Cerebellar nuclear complex (tissue), 1 donor: Measurements from ENCODE around the gene C11orf97.
"Not testable (repeated sequence)": the region's sequence is repeated elsewhere in the genome, so short reads cannot be mapped to it uniquely, and the experiment has no call there.

Experiments used
- DNase-seq, 2 experiments: peaks; one replicate each; lab custom pipeline; 2025; lab: John Stamatoyannopoulos, UW

Gene C11orf97

GRCh38 chr11:94511932-94512781 is at the start of gene C11orf97:
Gene C11orf97, plus strand, starts transcription at chr11:94512461. Its CDS starts 68 bp downstream, at chr11:94512529.
- DNase-seq: peak in 1 of 2 experiments; percentile 6

GRCh38 chr11:94469416-94469815 is 42.8 kb upstream of the C11orf97 start:
- DNase-seq: no peak

- no peak for DNase-seq
These were observed 39.1 kb upstream of the C11orf97 start for GRCh38 chr11:94472916-94473799.

- no peak for DNase-seq
These were observed 34.6 kb upstream of the C11orf97 start for GRCh38 chr11:94477624-94478023.

- DNase-seq: no peak
These were observed 30.9 kb upstream of the C11orf97 start for GRCh38 chr11:94481342-94481741.

- no peak for DNase-seq
These were observed 26.2 kb upstream of the C11orf97 start for GRCh38 chr11:94486068-94486467.

- DNase-seq: peak; percentile 92 to 98
These were observed 18.8 kb upstream of the C11orf97 start, which contains the start of the genes ANKRD49 and MRE11 for GRCh38 chr11:94493281-94494125. Gene ANKRD49, plus strand, starts transcription at chr11:94493984. Its CDS starts 2,710 bp downstream, at chr11:94496694. Gene MRE11, minus strand, starts transcription at chr11:94493844. Its CDS starts 1,043 bp downstream, at chr11:94492801.

GRCh38 chr11:94494126-94494680 is 18.1 kb upstream of the C11orf97 start:
- no peak for DNase-seq

GRCh38 chr11:94500181-94500580 is 12.1 kb upstream of the C11orf97 start:
- no peak for DNase-seq

GRCh38 chr11:94501522-94501921 is 10.7 kb upstream of the C11orf97 start:
- DNase-seq: no peak

- DNase-seq: no peak
These were observed 7.5 kb upstream of the C11orf97 start for GRCh38 chr11:94504689-94505293.

- DNase-seq: not testable (repeated sequence)
These were observed 5.7 kb upstream of the C11orf97 start for GRCh38 chr11:94506513-94506912.

- no peak for DNase-seq
These were observed 4.8 kb upstream of the C11orf97 start for GRCh38 chr11:94507485-94507884.

GRCh38 chr11:94513091-94513490 is 830 bp downstream of the C11orf97 start:
- DNase-seq: no peak

- no peak for DNase-seq
These were observed 3.1 kb downstream of the C11orf97 start for GRCh38 chr11:94515398-94515797.

- no peak for DNase-seq
These were observed 4.5 kb downstream of the C11orf97 start for GRCh38 chr11:94516725-94517124.

- no peak for DNase-seq
These were observed 6.0 kb downstream of the C11orf97 start for GRCh38 chr11:94518300-94518699.

- DNase-seq: peak in 1 of 2 experiments; percentile 17
These were observed 7.3 kb downstream of the C11orf97 start for GRCh38 chr11:94519478-94520084.

- no peak for DNase-seq
These were observed 9.4 kb downstream of the C11orf97 start for GRCh38 chr11:94521684-94522083.

- DNase-seq: no peak
These were observed 12.1 kb downstream of the C11orf97 start for GRCh38 chr11:94524341-94524740.
